Activated T-helper 1 cell treated with anti-CD3 and anti-CD28 coated beads, Interleukin-12 subunit alpha, Interleukin-12 subunit beta, Interleukin-2, Interleukin-4 antibody, amounts not matched to agents 30 ng/mL and 10 ng/mL and 1 ng/mL, durations not matched to agents 14 hours and 24 hours and 36 hours (primary cell): ENCODE data around the gene B4GALT2. TPM values are rescaled to one million over a fixed set of nuclear protein-coding genes. Genes with fewer than 3 reads are reported as not detected.

ENCODE experiments used
- DNase-seq: peaks from one replicate; pipeline ENCODE4 v3.0.0; 2021; ENCODE audit warnings: low spot score
- H3K27ac Mint-ChIP-seq: one replicate; pipeline ENCODE4 v1.8.0; 2021; ENCODE audit warnings: mild to moderate bottlenecking, mixed read lengths
- H3K27me3 Mint-ChIP-seq: one replicate; pipeline ENCODE4 v1.8.0; 2022; ENCODE audit warnings: mild to moderate bottlenecking, moderate library complexity, mixed read lengths; ENCODE audit not compliant: insufficient read depth
- H3K36me3 Mint-ChIP-seq: one replicate; pipeline ENCODE4 v1.8.0; 2021; ENCODE audit warnings: low read depth, mixed read lengths
- H3K4me1 Mint-ChIP-seq: one replicate; pipeline ENCODE4 v1.8.0; 2021; ENCODE audit warnings: low read depth, mixed read lengths
- H3K4me3 Mint-ChIP-seq: one replicate; pipeline ENCODE4 v1.8.0; 2021; ENCODE audit warnings: mild to moderate bottlenecking, moderate library complexity, mixed read lengths
- H3K9me3 Mint-ChIP-seq: one replicate; pipeline ENCODE4 v1.8.0; 2021; ENCODE audit warnings: mixed read lengths
- intact Hi-C: fragments of 100-400 bp; cut with micrococcal nuclease; formaldehyde crosslinking; loops from one replicate; pipeline ENCODE4 v1.15.1; 2024
- total RNA-seq: library from RNA; stranded (reverse); gene quantifications from 2 replicates; pipeline ENCODE4 v1.2.3, GENCODE V29; 2022

Gene B4GALT2
- total RNA-seq, 1 donor from 2014 or later, result 51.3 TPM

DNA sequence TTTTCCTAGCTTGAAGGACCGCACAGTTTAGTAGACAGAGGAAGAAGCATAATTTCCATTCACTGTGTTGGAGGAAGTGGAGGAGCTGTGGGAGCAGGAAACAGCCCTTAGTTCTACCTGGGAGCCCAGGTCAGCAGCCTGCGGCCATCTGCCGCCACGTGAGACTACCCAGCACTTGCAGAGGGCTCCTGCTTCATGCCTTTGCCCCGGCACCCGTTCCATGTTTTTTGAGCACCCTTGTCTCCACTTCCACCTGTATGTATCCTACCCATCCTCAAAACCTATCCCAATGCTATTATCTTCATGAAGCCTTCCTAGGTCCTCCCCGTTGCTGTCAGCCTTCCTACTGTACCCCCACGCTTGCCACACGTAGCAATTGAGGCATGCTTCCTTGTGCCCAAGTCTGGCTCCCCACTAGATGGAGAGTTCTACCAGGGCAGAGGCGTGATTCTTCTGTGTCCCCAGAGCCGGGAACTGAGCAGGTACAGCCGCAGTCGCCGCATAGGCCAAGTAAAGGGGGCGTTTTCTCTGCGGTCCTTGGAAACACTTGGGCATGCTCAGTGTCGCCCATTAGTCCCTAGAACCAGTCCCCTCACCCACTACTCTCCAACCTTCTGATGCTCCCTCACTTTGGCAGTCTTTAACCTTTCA lies 50.4 kb downstream of the B4GALT2 start:
- Mint-ChIP-seq H3K4me1 (peaks cover 30% of the 10 kb centered on the region), H3K36me3 (peaks cover 2% of the 10 kb centered on the region), H3K27me3 (peaks cover 2% of the 10 kb centered on the region), H3K9me3 (no peaks in the 10 kb centered on the region), H3K27ac (peak overlapping the region; percentile 92), H3K4me3 (peak overlapping the region; percentile 90)
- intact Hi-C loops, result no loop called here
- DNase-seq, result no peak

GRCh38 chr1:44029911-44030604 lies 51.0 kb downstream of the B4GALT2 start:
- peak; percentile 86 for DNase-seq
- Mint-ChIP-seq H3K27me3 (peaks cover 2% of the 10 kb centered on the region), H3K4me3 (peak overlapping the region; percentile 90), H3K27ac (peak overlapping the region; percentile 92), H3K4me1 (peaks cover 30% of the 10 kb centered on the region), H3K9me3 (no peaks in the 10 kb centered on the region), H3K36me3 (peaks cover 2% of the 10 kb centered on the region)
- intact Hi-C loops, result loop anchor here (1.0 to 5.0 kb wide), 9 partner anchors 39 to 982 kb away; partner anchors contain the start of genes ARMH1, ATP6V0B, CCDC24 and CFAP57

- intact Hi-C loops, result loop anchor here (1.0 to 5.0 kb wide), 9 partner anchors 39 to 982 kb away; partner anchors contain the start of genes ARMH1, ATP6V0B, CCDC24 and CFAP57
- peaks cover 30% of the 10 kb centered on the region for H3K4me1 Mint-ChIP-seq
- peak overlapping the region; percentile 87 for H3K4me3 Mint-ChIP-seq
- peak; percentile 34 for DNase-seq
- peak overlapping the region; percentile 64 for H3K27ac Mint-ChIP-seq
- peaks cover 2% of the 10 kb centered on the region for H3K27me3 Mint-ChIP-seq
- H3K36me3 Mint-ChIP-seq, result peaks cover 2% of the 10 kb centered on the region
- H3K9me3 Mint-ChIP-seq, result no peaks in the 10 kb centered on the region
These were observed 51.7 kb downstream of the B4GALT2 start for GRCh38 chr1:44030605-44031251.

- peaks cover 2% of the 10 kb centered on the region for H3K27me3 Mint-ChIP-seq
- H3K4me3 Mint-ChIP-seq, result peak within 1 kb of the TSS; percentile 87
- peak; percentile 26 for DNase-seq
- intact Hi-C loops, result loop anchor here (2.0 to 5.0 kb wide), 2 partner anchors 181 to 981 kb away; partner anchors contain the start of genes DMAP1, HECTD3 and UROD
- H3K27ac Mint-ChIP-seq, result peak within 1 kb of the TSS; percentile 64
- peaks cover 2% of the 10 kb centered on the region for H3K36me3 Mint-ChIP-seq
- peaks cover 30% of the 10 kb centered on the region for H3K4me1 Mint-ChIP-seq
- H3K9me3 Mint-ChIP-seq, result no peaks in the 10 kb centered on the region
These were observed 52.5 kb downstream of the B4GALT2 start, which contains the start of gene SLC6A9 for GRCh38 chr1:44031252-44032169. TSS of gene SLC6A9 (minus strand) at chr1:44031462. CDS start at chr1:44024277, 7,185 bp downstream.

DNA sequence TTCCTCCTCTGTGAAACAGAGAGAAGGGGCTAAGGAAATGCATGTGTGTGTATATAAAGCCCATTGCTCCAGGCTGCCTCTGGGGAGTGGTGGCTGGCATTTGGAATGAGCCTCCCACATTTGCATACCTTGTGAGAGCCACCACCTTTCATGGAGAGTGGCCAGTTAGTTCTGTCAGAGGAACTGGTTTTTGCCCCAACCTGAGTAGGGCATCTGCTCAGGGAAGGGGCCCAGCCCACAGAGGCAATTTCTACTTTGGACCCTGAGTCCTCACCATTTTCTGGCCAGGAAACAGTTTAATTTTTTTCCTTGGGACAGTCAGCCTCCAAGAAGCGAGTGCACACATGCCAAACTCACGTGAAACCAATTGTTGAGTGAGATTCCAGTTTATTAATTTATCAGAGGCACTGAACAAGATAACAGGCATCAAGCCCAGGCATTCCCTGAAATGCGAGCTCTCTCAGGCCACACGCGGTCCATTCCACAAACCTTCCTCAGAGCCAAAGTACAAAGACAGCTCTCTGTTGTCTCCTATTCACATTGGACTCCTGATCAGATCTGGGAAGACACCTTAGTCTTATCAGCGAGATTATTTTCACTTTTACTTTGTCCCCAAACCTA lies 53.3 kb downstream of the B4GALT2 start:
- intact Hi-C loops, result loop anchor here (5.0 kb wide), 1 partner anchor 980 kb away; the partner anchor contains the start of genes HECTD3 and UROD
- H3K27ac Mint-ChIP-seq, result no peak overlapping the region

GRCh38 chr1:44033041-44033575 lies 54.1 kb downstream of the B4GALT2 start:
- Mint-ChIP-seq H3K27ac (no peak overlapping the region), H3K27me3 (no peaks in the 10 kb centered on the region), H3K4me3 (no peak overlapping the region), H3K4me1 (peaks cover 30% of the 10 kb centered on the region), H3K9me3 (no peaks in the 10 kb centered on the region), H3K36me3 (no peaks in the 10 kb centered on the region)
- intact Hi-C loops, result loop anchor here (5.0 kb wide), 1 partner anchor 979 kb away; the partner anchor contains the start of genes HECTD3 and UROD
- DNase-seq, result no peak

More for the DNA sequence above, 53.3 kb downstream of the B4GALT2 start:
- DNase-seq, result no peak
- Mint-ChIP-seq H3K36me3 (peaks cover 2% of the 10 kb centered on the region), H3K4me3 (peak overlapping the region; percentile 87), H3K4me1 (peaks cover 30% of the 10 kb centered on the region), H3K27me3 (peaks cover 2% of the 10 kb centered on the region), H3K9me3 (no peaks in the 10 kb centered on the region)

DNA sequence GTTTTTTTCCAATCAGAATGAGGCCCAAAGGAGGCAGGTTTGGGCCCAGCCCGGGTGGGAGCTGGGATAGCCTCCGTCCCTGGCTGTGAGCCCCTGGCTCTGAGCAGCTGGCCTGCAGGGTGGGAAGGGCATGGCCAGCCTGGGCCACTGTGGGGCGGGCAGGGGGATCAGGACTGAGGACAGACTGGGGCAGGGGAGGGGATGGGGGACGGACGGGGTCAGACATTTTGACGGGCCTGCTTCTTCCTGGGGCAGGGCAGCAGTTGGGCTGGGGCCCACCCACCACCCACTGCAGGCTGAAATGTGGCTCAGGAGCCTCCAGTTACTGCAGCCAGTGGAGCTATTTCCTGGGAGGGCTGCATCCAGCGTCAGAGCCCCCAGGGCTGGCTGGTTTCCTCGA lies 54.7 kb downstream of the B4GALT2 start:
- intact Hi-C loops, result loop anchor here (5.0 kb wide), 1 partner anchor 979 kb away; the partner anchor contains the start of genes HECTD3 and UROD
- Mint-ChIP-seq H3K9me3 (no peaks in the 10 kb centered on the region), H3K36me3 (no peaks in the 10 kb centered on the region), H3K27me3 (peaks cover 2% of the 10 kb centered on the region), H3K4me1 (peaks cover 26% of the 10 kb centered on the region), H3K4me3 (no peak overlapping the region), H3K27ac (no peak overlapping the region)
- no peak for DNase-seq

- H3K4me3 Mint-ChIP-seq, result no peak overlapping the region
These were observed 55.4 kb downstream of the B4GALT2 start for GRCh38 chr1:44034423-44034822.

GRCh38 chr1:44034976-44035716 lies 56.1 kb downstream of the B4GALT2 start:
- Mint-ChIP-seq H3K4me1 (peaks cover 14% of the 10 kb centered on the region), H3K36me3 (no peaks in the 10 kb centered on the region), H3K4me3 (no peak overlapping the region), H3K27me3 (peaks cover 6% of the 10 kb centered on the region), H3K9me3 (no peaks in the 10 kb centered on the region), H3K27ac (no peak overlapping the region)
- DNase-seq, result no peak
- intact Hi-C loops, result loop anchor here (5.0 kb wide), 1 partner anchor 977 kb away; the partner anchor contains the start of genes HECTD3 and UROD

More at GRCh38 chr1:44034423-44034822, 55.4 kb downstream of the B4GALT2 start:
- Mint-ChIP-seq H3K4me1 (peaks cover 19% of the 10 kb centered on the region), H3K27me3 (peaks cover 2% of the 10 kb centered on the region), H3K27ac (no peak overlapping the region), H3K9me3 (no peaks in the 10 kb centered on the region), H3K36me3 (no peaks in the 10 kb centered on the region)
- intact Hi-C loops, result loop anchor here (5.0 kb wide), 1 partner anchor 978 kb away; the partner anchor contains the start of genes HECTD3 and UROD
- no peak for DNase-seq

DNA sequence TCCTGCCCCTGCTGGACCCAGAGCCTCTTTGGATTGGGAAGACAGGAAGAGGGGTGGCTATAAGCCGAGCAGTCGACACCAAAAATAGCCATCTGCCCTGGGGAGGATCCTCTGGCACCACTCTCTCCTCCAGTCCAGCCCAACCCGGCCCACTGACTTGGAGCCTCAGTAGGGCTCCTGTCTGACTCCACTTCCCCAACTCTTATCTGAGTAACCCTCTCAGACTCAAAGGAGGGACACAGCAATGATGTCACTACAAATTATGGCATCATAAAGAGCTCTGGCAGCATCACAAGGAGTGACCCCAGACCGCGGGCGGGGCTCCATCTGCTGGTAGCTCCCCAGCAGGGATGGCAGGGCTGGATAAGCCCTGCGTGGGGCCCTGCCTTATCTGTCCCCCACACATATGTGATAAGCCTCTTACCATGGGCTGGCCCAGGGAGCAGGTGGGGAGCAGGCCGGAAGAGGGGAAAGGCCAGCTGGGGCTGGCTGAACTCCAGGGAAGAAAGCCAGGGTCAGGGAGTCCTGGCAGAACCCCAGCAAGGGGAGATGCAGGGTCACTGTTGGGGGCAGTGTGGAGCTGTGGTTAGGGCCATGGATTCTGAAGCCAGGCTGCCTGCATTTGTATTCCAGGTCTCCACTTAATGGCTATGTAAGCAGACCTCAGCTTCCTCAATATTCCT lies 56.9 kb downstream of the B4GALT2 start:
- Mint-ChIP-seq H3K27ac (no peak overlapping the region), H3K4me3 (no peak overlapping the region), H3K27me3 (peaks cover 9% of the 10 kb centered on the region), H3K36me3 (no peaks in the 10 kb centered on the region), H3K4me1 (peaks cover 14% of the 10 kb centered on the region), H3K9me3 (no peaks in the 10 kb centered on the region)
- no peak for DNase-seq
- intact Hi-C loops, result loop anchor here (1.0 kb wide), 4 partner anchors 31 to 507 kb away; partner anchors contain the start of gene IPO13
